Measurements from ENCODE around the gene ULBP1.
"Not testable (repeated sequence)": the region's sequence is repeated elsewhere in the genome, so short reads cannot be mapped to it uniquely, and the experiment has no call there.

The ULBP1 gene

GRCh38 chr6:149979293-149979692, 15.6 kb downstream of the ULBP1 start:
- no peak for DNase-seq

- no peak for DNase-seq
Observed at GRCh38 chr6:149983145-149983544, 19.4 kb downstream of the ULBP1 start.

GRCh38 chr6:149984773-149985172, 21.0 kb downstream of the ULBP1 start:
- no peak for DNase-seq

- DNase-seq, result no peak
Observed at GRCh38 chr6:149985481-149985937, 21.8 kb downstream of the ULBP1 start.

GRCh38 chr6:149987602-149988107, 23.9 kb downstream of the ULBP1 start:
- no peak for DNase-seq

GRCh38 chr6:149988550-149989346, 25.0 kb downstream of the ULBP1 start:
- DNase-seq, result no peak

- no peak for DNase-seq
Observed at GRCh38 chr6:149990212-149990660, 26.5 kb downstream of the ULBP1 start.

- DNase-seq, result peak; percentile 32
Observed at GRCh38 chr6:149990661-149991471, 27.1 kb downstream of the ULBP1 start.

- not testable (repeated sequence) for DNase-seq
Observed at GRCh38 chr6:149991472-149991795, 27.7 kb downstream of the ULBP1 start.

- no peak for DNase-seq
Observed at GRCh38 chr6:149991838-149992237, 28.1 kb downstream of the ULBP1 start.

- DNase-seq, result no peak
Observed at GRCh38 chr6:149995235-149995750, 31.6 kb downstream of the ULBP1 start.

- DNase-seq, result no peak
Observed at GRCh38 chr6:149995971-149996370, 32.2 kb downstream of the ULBP1 start.

GRCh38 chr6:149999636-150000035, 35.9 kb downstream of the ULBP1 start:
- no peak for DNase-seq

GRCh38 chr6:150001295-150002008, 37.7 kb downstream of the ULBP1 start:
- DNase-seq, result no peak

- DNase-seq, result no peak
Observed at GRCh38 chr6:150002710-150003109, 39.0 kb downstream of the ULBP1 start.

GRCh38 chr6:150003599-150003998, 39.9 kb downstream of the ULBP1 start:
- not testable (repeated sequence) for DNase-seq

GRCh38 chr6:150004101-150004782, 40.5 kb downstream of the ULBP1 start:
- DNase-seq, result no peak

GRCh38 chr6:150004783-150005717, 41.3 kb downstream of the ULBP1 start:
- DNase-seq, result peak; percentile 88

GRCh38 chr6:150005761-150006651, 42.3 kb downstream of the ULBP1 start:
- DNase-seq, result no peak

- peak; percentile 9 for DNase-seq
Observed at GRCh38 chr6:150006961-150007464, 43.3 kb downstream of the ULBP1 start.
